ENCODE measurements around the gene MRPL49.

MRPL49 gene

GRCh38 chr11:65121865-65122696 lies at the start of gene MRPL49, which contains the start of gene FAU:
Gene MRPL49 (plus strand): TSS chr11:65122321. CDS start chr11:65122347, 26 bp downstream.
Gene FAU (minus strand): TSS chr11:65122134. CDS start chr11:65121813, 321 bp downstream.
- peak; percentile 63 to 98 (median 91) for DNase-seq

GRCh38 chr11:65072631-65072966 lies 49.5 kb upstream of the MRPL49 start:
- no peak for DNase-seq

GRCh38 chr11:65077451-65077850 lies 44.7 kb upstream of the MRPL49 start:
- DNase-seq, result no peak

GRCh38 chr11:65078151-65078550 lies 44.0 kb upstream of the MRPL49 start:
- DNase-seq, result no peak

GRCh38 chr11:65078786-65079342 lies 43.3 kb upstream of the MRPL49 start:
- DNase-seq, result no peak

- DNase-seq, result no peak
Observed at GRCh38 chr11:65083134-65083833, 38.8 kb upstream of the MRPL49 start.

- DNase-seq, result peak; percentile 60 to 97 (median 91)
Observed at GRCh38 chr11:65083834-65084597, 38.1 kb upstream of the MRPL49 start, which contains the start of the genes CDCA5 and ZFPL1. Gene CDCA5 (minus strand): TSS chr11:65084040. CDS start chr11:65083978, 62 bp downstream. Gene ZFPL1 (plus strand): TSS chr11:65084222. CDS start chr11:65084699, 477 bp downstream.

- DNase-seq, result no peak
Observed at GRCh38 chr11:65084598-65085375, 37.3 kb upstream of the MRPL49 start.

- DNase-seq, result no peak
Observed at GRCh38 chr11:65085446-65085845, 36.7 kb upstream of the MRPL49 start.

GRCh38 chr11:65086809-65087208 lies 35.3 kb upstream of the MRPL49 start:
- DNase-seq, result no peak

- no peak for DNase-seq
Observed at GRCh38 chr11:65087216-65087615, 34.9 kb upstream of the MRPL49 start.

- DNase-seq, result no peak
Observed at GRCh38 chr11:65087827-65088226, 34.3 kb upstream of the MRPL49 start.

GRCh38 chr11:65089621-65090020 lies 32.5 kb upstream of the MRPL49 start:
- no peak for DNase-seq

GRCh38 chr11:65090628-65091027 lies 31.5 kb upstream of the MRPL49 start:
- peak in 25 of 56 donors; percentile 10 to 72 (median 44) for DNase-seq

GRCh38 chr11:65095427-65095826 lies 26.7 kb upstream of the MRPL49 start:
- DNase-seq, result no peak

- peak; percentile 27 to 89 (median 79) for DNase-seq
Observed at GRCh38 chr11:65095974-65096806, 25.9 kb upstream of the MRPL49 start, which contains the start of gene VPS51. Gene VPS51 (plus strand): TSS chr11:65096214. CDS start chr11:65096251, 37 bp downstream.

GRCh38 chr11:65096926-65097325 lies 25.2 kb upstream of the MRPL49 start:
- peak in 1 of 56 donors; percentile 55 for DNase-seq

- no peak for DNase-seq
Observed at GRCh38 chr11:65100674-65101350, 21.3 kb upstream of the MRPL49 start.
